ENCODE measurements around the gene TPRG1. TPM values are rescaled to one million over a fixed set of nuclear protein-coding genes. Genes with fewer than 3 reads are reported as not detected.

The TPRG1 gene
- total and polyA plus RNA-seq, 2 of the 8 experiments (the other 6 are each of a cell fraction or from before 2014, with no cell fraction given): 0.37 to 0.47 TPM

- TF ChIP-seq CBX8 (IDR thresholded peaks at IDR 0.05; ENCODE audit: borderline replicate concordance, low read depth, low read length): no peak
- peak; percentile 6 to 12; a peak in 1 of 4 replicates for TF ChIP-seq RAD21 (IDR thresholded peaks at IDR 0.05 in 1 of 2, conservative IDR thresholded peaks at IDR 0.05 in 1 of 2; ENCODE audit: low read depth in 2 of 2, low read length in 2 of 2)
- no peak for TF ChIP-seq TCF12 (IDR thresholded peaks at IDR 0.05; ENCODE audit: low read depth, low read length)
- peak; percentile 57 to 63 (median 63) for TF ChIP-seq CTCF (IDR thresholded peaks at IDR 0.05; ENCODE audit: control extremely low read depth in 1 of 3, insufficient read depth in 1 of 3, low read depth in 1 of 3, low read length in 3 of 3)
- TF ChIP-seq MAFK (IDR thresholded peaks at IDR 0.05; ENCODE audit: low read depth, low read length): no peak
- no peak overlapping the region for H2AFZ ChIP-seq (ENCODE audit: low read length)
- H2BK20ac ChIP-seq (ENCODE audit: low read length): no peak overlapping the region
- peaks cover 13% of the 10 kb centered on the region in 2 experiments; a peak in 3 of 4 replicates for H3K9me3 ChIP-seq (ENCODE audit: insufficient read depth in 2 of 2, low read depth in 1 of 2, low read length in 1 of 2)
- H3K27me3 ChIP-seq (replicated peaks in 1 of 4; ENCODE audit: control insufficient read depth in 3 of 4, extremely low read depth in 1 of 4, insufficient read depth in 3 of 4, low read length in 3 of 4): no peaks in the 10 kb centered on the region
- H2BK120ac ChIP-seq (replicated peaks; ENCODE audit: low read depth, low read length): no peak overlapping the region
- H2AK5ac ChIP-seq (ENCODE audit: low read depth, low read length): no peak overlapping the region
- DNase-seq (ENCODE audit: low read depth in 1 of 2, low spot score in 2 of 2) (peak in 1 of 2 experiments; percentile 49), FAIRE-seq (no peak)
- ChIA-PET POLR2A (ENCODE audit: partially characterized antibody) (no interaction called here), CTCF (ENCODE audit: partially characterized antibody) (interaction anchor here (0.7 to 2.1 kb wide), 13 partner anchors 9 to 262 kb away, joined by 3 to 13 read pairs (median 4); no protein-coding TSS in a partner anchor)
- no peaks in the 10 kb centered on the region for H4K20me1 ChIP-seq (replicated peaks in 1 of 2; ENCODE audit: control insufficient read depth in 1 of 2, insufficient read depth in 2 of 2, low read length in 2 of 2)
- WGBS, 2 experiments (ENCODE audit: extremely low coverage in 1 of 2, insufficient coverage in 1 of 2, insufficient read length in 1 of 2, insufficient replicate concordance in 2 of 2, low coverage in 1 of 2, low lambda C conversion rate in 2 of 2, missing lambda C conversion rate in 1 of 2): 90% methylated on average over 5 of the region's 5 CpGs; no CpG with 5 or more reads in 1 of the 2 experiments
- H3K4me1 ChIP-seq (replicated peaks in 1 of 4; ENCODE audit: control insufficient read depth in 3 of 4, insufficient read depth in 4 of 4, low read length in 3 of 4): no peaks in the 10 kb centered on the region
- H3K4me2 ChIP-seq (ENCODE audit: insufficient read depth in 1 of 2, low read depth in 2 of 2, low read length in 2 of 2): no peak overlapping the region
- no peaks in the 10 kb centered on the region for H3K79me1 ChIP-seq (ENCODE audit: low read depth, low read length)
- no peaks in the 10 kb centered on the region for H3K79me2 ChIP-seq (ENCODE audit: control insufficient read depth in 1 of 2, insufficient read depth in 2 of 2, low read length in 2 of 2)
- no peak overlapping the region for H3K23ac ChIP-seq (ENCODE audit: insufficient read length)
- H3K36me3 ChIP-seq (ENCODE audit: control insufficient read depth in 2 of 4, insufficient read depth in 4 of 4, low read length in 3 of 4): no peaks in the 10 kb centered on the region
- no peak overlapping the region for H3K4me3 ChIP-seq (ENCODE audit: extremely low read depth in 1 of 4, insufficient read depth in 2 of 4, low read depth in 3 of 4, low read length in 4 of 4)
- H2BK12ac ChIP-seq (ENCODE audit: low read depth, low read length): no peak overlapping the region
- no peak overlapping the region for H2BK5ac ChIP-seq (ENCODE audit: low read depth, low read length)
- no peak overlapping the region for H3K14ac ChIP-seq (ENCODE audit: insufficient read length)
- H3K9ac ChIP-seq (replicated peaks in 1 of 4; ENCODE audit: extremely low read depth in 1 of 4, low read depth in 3 of 4, low read length in 3 of 4): no peak overlapping the region
- no peak overlapping the region for H3K4ac ChIP-seq (replicated peaks; ENCODE audit: insufficient read length, low read depth, low read length)
- no peak overlapping the region for H4K5ac ChIP-seq (ENCODE audit: insufficient read length, low read depth, low read length)
- no peak overlapping the region for H3K56ac ChIP-seq (replicated peaks; ENCODE audit: insufficient read length, low read depth, low read length)
- no peak overlapping the region for H4K8ac ChIP-seq (ENCODE audit: extremely low read depth, insufficient read depth, low read length)
- H3K27ac ChIP-seq (ENCODE audit: low read depth, low read length): no peak overlapping the region
- no peak overlapping the region for H3K18ac ChIP-seq (ENCODE audit: extremely low read depth, low read length)
- H3K23me2 ChIP-seq (ENCODE audit: low read depth, low read length): no peaks in the 10 kb centered on the region
- no peak overlapping the region for H2BK15ac ChIP-seq (ENCODE audit: low read length)
- no peak overlapping the region for H4K91ac ChIP-seq (replicated peaks; ENCODE audit: insufficient read length, low read length)
Measured at GRCh38 chr3:189195302-189195701, 23.5 kb downstream of the TPRG1 start.

Measured in H1 (cell line).